ENCODE results near the gene CDKAL1.
"Not testable (repeated sequence)": the region's sequence is repeated elsewhere in the genome, so short reads cannot be mapped to it uniquely, and the experiment has no call there.

CDKAL1 gene

GRCh38 chr6:20900389-20901160 is 366.3 kb downstream of the CDKAL1 start:
- DNase-seq: no peak

- no peak for DNase-seq
Measured at GRCh38 chr6:20905377-20905776, 371.1 kb downstream of the CDKAL1 start.

- DNase-seq: peak; percentile 48 to 54
Measured at GRCh38 chr6:20906945-20907344, 372.7 kb downstream of the CDKAL1 start.

GRCh38 chr6:20907486-20908071 is 373.3 kb downstream of the CDKAL1 start:
- DNase-seq: no peak

GRCh38 chr6:20909621-20910020 is 375.4 kb downstream of the CDKAL1 start:
- no peak for DNase-seq

GRCh38 chr6:20911712-20912111 is 377.5 kb downstream of the CDKAL1 start:
- DNase-seq: no peak

- no peak for DNase-seq
Measured at GRCh38 chr6:20915156-20915555, 380.9 kb downstream of the CDKAL1 start.

- DNase-seq: no peak
Measured at GRCh38 chr6:20915626-20916025, 381.4 kb downstream of the CDKAL1 start.

- DNase-seq: peak; percentile 10 to 14
Measured at GRCh38 chr6:20916086-20916485, 381.8 kb downstream of the CDKAL1 start.

GRCh38 chr6:20918868-20919267 is 384.6 kb downstream of the CDKAL1 start:
- DNase-seq: no peak

- DNase-seq: no peak
Measured at GRCh38 chr6:20919677-20920385, 385.6 kb downstream of the CDKAL1 start.

- DNase-seq: no peak
Measured at GRCh38 chr6:20921578-20921977, 387.3 kb downstream of the CDKAL1 start.

GRCh38 chr6:20922743-20923142 is 388.5 kb downstream of the CDKAL1 start:
- DNase-seq: no peak

GRCh38 chr6:20924094-20924493 is 389.8 kb downstream of the CDKAL1 start:
- DNase-seq: not testable (repeated sequence)

GRCh38 chr6:20924911-20925543 is 390.8 kb downstream of the CDKAL1 start:
- DNase-seq: no peak

GRCh38 chr6:20927130-20927860 is 393.0 kb downstream of the CDKAL1 start:
- no peak for DNase-seq

- no peak for DNase-seq
Measured at GRCh38 chr6:20929283-20929682, 395.0 kb downstream of the CDKAL1 start.

GRCh38 chr6:20931093-20931492 is 396.8 kb downstream of the CDKAL1 start:
- DNase-seq: no peak

GRCh38 chr6:20931772-20932171 is 397.5 kb downstream of the CDKAL1 start:
- DNase-seq: no peak

GRCh38 chr6:20932284-20932683 is 398.0 kb downstream of the CDKAL1 start:
- no peak for DNase-seq

- DNase-seq: no peak
Measured at GRCh38 chr6:20933057-20933788, 399.0 kb downstream of the CDKAL1 start.

- DNase-seq: no peak
Measured at GRCh38 chr6:20936949-20937348, 402.7 kb downstream of the CDKAL1 start.
